Spleen (tissue), 11 donors: ENCODE measurements around the gene HEMK1. TPM values are rescaled to one million over a fixed set of nuclear protein-coding genes. Genes with fewer than 3 reads are reported as not detected.

Experiments used
- DNase-seq: peaks from one replicate; pipeline ENCODE4 v3.0.0-alpha.2; 2020
- H3K27ac ChIP-seq, 8 donors: fragments of 200-600 bp; sonication (generic) in 7 of 8; 1 replicate in 4 of 8; 2 replicates in 4 of 8; pipeline versions ENCODE4 v1.5.0 to v1.8.0; 2016 to 2021; ENCODE audit warnings: inconsistent platforms in 4 of 8, mild to moderate bottlenecking in 4 of 8, moderate library complexity in 1 of 8
- H3K27me3 ChIP-seq, 7 donors: fragments of 200-600 bp; sonication (generic) in 6 of 7; replicated peaks in 1 of 7; 1 replicate in 4 of 7; 2 replicates in 3 of 7; pipeline versions ENCODE4 v1.5.0 to v1.8.0; 2016 to 2021; ENCODE audit warnings: inconsistent platforms in 3 of 7, mild to moderate bottlenecking in 1 of 7
- H3K36me3 ChIP-seq, 6 donors: fragments of 200-600 bp; sonication (generic) in 5 of 6; 1 replicate in 4 of 6; 2 replicates in 2 of 6; pipeline versions ENCODE4 v1.5.0 to v1.8.0; 2016 to 2021; ENCODE audit warnings: inconsistent platforms in 2 of 6
- H3K4me1 ChIP-seq, 6 donors: fragments of 200-600 bp; sonication (generic) in 5 of 6; 1 replicate in 3 of 6; 2 replicates in 3 of 6; pipeline versions ENCODE4 v1.5.0 to v1.8.0; 2016 to 2021; ENCODE audit warnings: inconsistent platforms in 3 of 6
- H3K4me3 ChIP-seq, 8 donors: fragments of 200-600 bp; sonication (generic) in 7 of 8; 1 replicate in 4 of 8; 2 replicates in 4 of 8; pipeline versions ENCODE4 v1.5.0 to v1.8.0; 2016 to 2021; ENCODE audit warnings: inconsistent platforms in 4 of 8, mild to moderate bottlenecking in 4 of 8, moderate library complexity in 2 of 8
- H3K9me3 ChIP-seq, 8 donors: fragments of 200-600 bp; sonication (generic) in 7 of 8; 1 replicate in 4 of 8; 2 replicates in 4 of 8; pipeline versions ENCODE4 v1.5.0 to v1.8.0; 2016 to 2021; ENCODE audit warnings: inconsistent platforms in 4 of 8
- POLR2A ChIP-seq, 3 donors: fragments of 450-650 bp; IDR thresholded peaks; one replicate each; pipeline ENCODE4 v1.5.1; 2017; ENCODE audit warnings: antibody characterized with exemption in 3 of 3, mild to moderate bottlenecking in 1 of 3
- POLR2AphosphoS5 ChIP-seq, 3 donors: sonication (generic); formaldehyde crosslinking; IDR thresholded peaks; one replicate each; pipeline ENCODE4 v1.5.1; 2017; ENCODE audit warnings: antibody characterized with exemption in 3 of 3
- WGBS, 5 donors: extraction: QIAGEN DNeasy Blood & Tissue Kit in 3 of 5; methylation state at CpG; one replicate each; pipeline versions ENCODE4 v1.1.5 to v1.1.7; 2013 to 2018; 5-methylcytosine and 5-hydroxymethylcytosine counted together
- intact Hi-C: fragments of 100-400 bp; cut with DNase I; formaldehyde crosslinking; loops from one replicate; pipeline ENCODE4 v1.15.0; 2023; ENCODE audit warnings: low total_unique reads
- polyA plus RNA-seq, 3 donors: library from polyadenylated mRNA; stranded (reverse); fragments of 200-250 nt; gene quantifications; one replicate each; pipeline ENCODE4 v1.2.1, GENCODE V29; 2013
- total RNA-seq, 7 donors: library from RNA; depleted of rRNA in 3 of 7; stranded (reverse); fragments of >200 nt in 3 of 7; fragmentation: NEBNext Ultra II Directional in 4 of 7; extraction: Animal tissue kit (Norgen Biotek cat#: 25700) in 4 of 7; gene quantifications; one replicate each; pipeline versions ENCODE4 v1.1.0 to v1.2.1, GENCODE V29; 2016 to 2021
- TF ChIP-seq, protein P1 (sequence below), 11 experiments: fragments of 200-600 bp in 7 of 11; fragments of 450-650 bp in 4 of 11; sonication (generic) in 4 of 11; IDR thresholded peaks in 8 of 11; conservative IDR thresholded peaks in 3 of 11; 1 replicate in 7 of 11; 2 replicates in 4 of 11; pipeline versions ENCODE4 v1.4.0 to v1.8.0; 2016 to 2021; ENCODE audit warnings: antibody characterized with exemption in 11 of 11, inconsistent platforms in 4 of 11, mild to moderate bottlenecking in 1 of 11
- donor health status: healthy with polysubstance abuse.
- donor health status: DM: no; HTN: no; CAD: no; lungs with moderate emphysema.
- donor health status: DM: no; HTN: no; CAD: no.
- donor health status: Bipolar disorder and iron deficiency.
- donor health status: healthy.
- donor health status: DM: no; HTN: no; CAD: no.
- donor health status: DM: yes; HTN: yes; CAD: no.

HEMK1 gene
- total and polyA plus RNA-seq, 10 donors = 7.6 to 45.2 (median 20.8) TPM

DNA sequence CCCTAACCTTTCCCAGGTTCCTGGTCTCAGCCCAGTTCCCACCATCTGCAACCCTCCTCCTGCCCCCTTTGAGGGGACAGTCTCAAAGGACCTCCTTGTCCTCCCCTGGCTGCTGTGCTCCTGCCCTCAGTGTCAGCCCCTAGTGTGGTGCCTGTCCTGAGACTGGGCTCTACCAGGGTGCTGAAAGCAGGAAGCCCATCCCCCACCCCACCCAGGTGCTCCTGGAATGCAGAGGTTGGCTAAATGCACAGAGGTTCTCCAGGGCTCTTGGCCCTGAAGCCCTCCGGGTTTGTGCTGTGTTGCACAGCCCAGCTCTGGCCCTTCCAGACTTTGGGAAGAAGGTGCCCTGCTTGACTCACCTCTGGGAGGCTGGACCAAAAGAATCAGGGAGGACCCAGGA, 23.5 kb upstream of the HEMK1 start:
- TF ChIP-seq, protein P1, sequence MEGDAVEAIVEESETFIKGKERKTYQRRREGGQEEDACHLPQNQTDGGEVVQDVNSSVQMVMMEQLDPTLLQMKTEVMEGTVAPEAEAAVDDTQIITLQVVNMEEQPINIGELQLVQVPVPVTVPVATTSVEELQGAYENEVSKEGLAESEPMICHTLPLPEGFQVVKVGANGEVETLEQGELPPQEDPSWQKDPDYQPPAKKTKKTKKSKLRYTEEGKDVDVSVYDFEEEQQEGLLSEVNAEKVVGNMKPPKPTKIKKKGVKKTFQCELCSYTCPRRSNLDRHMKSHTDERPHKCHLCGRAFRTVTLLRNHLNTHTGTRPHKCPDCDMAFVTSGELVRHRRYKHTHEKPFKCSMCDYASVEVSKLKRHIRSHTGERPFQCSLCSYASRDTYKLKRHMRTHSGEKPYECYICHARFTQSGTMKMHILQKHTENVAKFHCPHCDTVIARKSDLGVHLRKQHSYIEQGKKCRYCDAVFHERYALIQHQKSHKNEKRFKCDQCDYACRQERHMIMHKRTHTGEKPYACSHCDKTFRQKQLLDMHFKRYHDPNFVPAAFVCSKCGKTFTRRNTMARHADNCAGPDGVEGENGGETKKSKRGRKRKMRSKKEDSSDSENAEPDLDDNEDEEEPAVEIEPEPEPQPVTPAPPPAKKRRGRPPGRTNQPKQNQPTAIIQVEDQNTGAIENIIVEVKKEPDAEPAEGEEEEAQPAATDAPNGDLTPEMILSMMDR (IDR thresholded peaks at IDR 0.05 in 8 of 11, conservative IDR thresholded peaks at IDR 0.05 in 3 of 11) = no peak
- TF ChIP-seq POLR2A (IDR thresholded peaks at IDR 0.05) (no peak), POLR2AphosphoS5 (IDR thresholded peaks at IDR 0.05) (no peak)
- WGBS, 5 donors = 75 to 100% (median 91%) methylated on average over 1 of the region's 1 CpG
- no peak for DNase-seq
- Histone ChIP-seq H3K9me3 (no peaks in the 10 kb centered on the region), H3K27me3 (peaks cover 0 to 3% (median 0%) of the 10 kb centered on the region in 7 donors), H3K27ac (no peak overlapping the region), H3K4me3 (no peak overlapping the region), H3K4me1 (no peaks in the 10 kb centered on the region), H3K36me3 (no peaks in the 10 kb centered on the region)
- intact Hi-C loops = no loop called here

DNA sequence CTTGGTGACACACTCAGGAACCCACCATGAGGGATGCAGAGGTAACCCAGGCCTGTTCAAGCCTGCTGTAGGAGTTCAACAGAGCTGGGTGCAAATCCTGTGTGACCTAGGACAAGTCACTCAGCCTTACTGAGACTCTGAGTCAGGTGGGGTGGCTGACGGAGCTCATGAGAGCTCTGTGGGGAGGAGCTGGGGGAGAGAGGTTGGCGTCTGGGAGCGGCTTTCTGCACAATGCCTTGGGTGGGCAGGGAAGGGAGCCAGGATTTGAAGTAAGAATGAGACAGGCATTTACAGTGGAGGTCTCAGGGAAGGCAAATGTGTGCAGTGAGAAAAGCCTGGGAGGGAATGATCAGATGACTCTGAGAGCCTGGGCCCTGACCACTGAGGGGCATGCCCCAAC, 20.1 kb upstream of the HEMK1 start:
- H3K4me1 ChIP-seq = no peaks in the 10 kb centered on the region
- no peak overlapping the region for H3K4me3 ChIP-seq
- no peak overlapping the region for H3K27ac ChIP-seq
- no peaks in the 10 kb centered on the region for H3K36me3 ChIP-seq
- 86 to 98% (median 91%) methylated on average over 3 of the region's 3 CpGs for WGBS, 5 donors
- DNase-seq = no peak
- no peaks in the 10 kb centered on the region for H3K9me3 ChIP-seq
- intact Hi-C loops = no loop called here
- TF ChIP-seq POLR2AphosphoS5 (IDR thresholded peaks at IDR 0.05) (no peak), POLR2A (IDR thresholded peaks at IDR 0.05) (no peak)
- TF ChIP-seq, protein P1 (IDR thresholded peaks at IDR 0.05 in 8 of 11, conservative IDR thresholded peaks at IDR 0.05 in 3 of 11) = no peak
- no peaks in the 10 kb centered on the region for H3K27me3 ChIP-seq

DNA sequence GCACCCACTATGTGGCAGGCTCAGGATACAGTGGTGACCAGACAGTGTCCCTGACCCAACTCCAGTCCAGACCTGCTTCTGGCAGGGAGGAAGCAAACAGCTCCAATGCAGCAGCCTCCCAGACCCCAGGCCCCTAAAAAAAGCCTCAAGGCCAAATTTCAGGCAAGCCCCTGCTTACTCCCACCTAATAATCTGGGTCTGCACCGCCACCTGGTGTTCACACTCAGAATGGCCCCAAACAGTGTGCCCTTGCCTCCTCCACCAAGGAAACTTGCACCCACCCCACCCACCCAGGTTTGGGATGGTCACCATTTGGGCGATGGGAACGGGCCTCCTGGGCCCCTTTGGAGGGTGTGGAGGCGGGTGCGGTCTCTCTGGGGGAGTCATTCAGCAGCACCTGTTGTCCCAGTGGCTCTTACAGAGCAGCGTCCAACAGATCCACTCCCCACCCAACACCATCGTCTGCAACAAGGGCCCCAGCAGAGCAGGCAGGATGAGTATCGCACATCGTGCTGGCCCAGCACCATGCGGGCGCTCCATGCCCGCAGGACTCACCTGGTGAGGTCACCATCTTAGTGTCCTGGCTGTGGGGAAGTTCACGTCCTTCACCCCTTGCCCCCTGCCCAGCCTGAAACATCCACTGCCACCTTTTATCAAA, 19.1 kb upstream of the HEMK1 start:
- H3K27ac ChIP-seq = no peak overlapping the region
- 47 to 56% (median 50%) methylated on average over 12 to 13 of the region's 13 CpGs for WGBS, 5 donors
- no peak for DNase-seq
- H3K9me3 ChIP-seq = no peaks in the 10 kb centered on the region
- intact Hi-C loops = no loop called here
- no peaks in the 10 kb centered on the region for H3K4me1 ChIP-seq
- H3K36me3 ChIP-seq = no peaks in the 10 kb centered on the region
- TF ChIP-seq, protein P1 (IDR thresholded peaks at IDR 0.05 in 8 of 11, conservative IDR thresholded peaks at IDR 0.05 in 3 of 11) = peak in 9 of 11 experiments; percentile 57 to 92 (median 80)
- no peak for TF ChIP-seq POLR2A (IDR thresholded peaks at IDR 0.05)
- no peak overlapping the region for H3K4me3 ChIP-seq
- no peaks in the 10 kb centered on the region for H3K27me3 ChIP-seq

DNA sequence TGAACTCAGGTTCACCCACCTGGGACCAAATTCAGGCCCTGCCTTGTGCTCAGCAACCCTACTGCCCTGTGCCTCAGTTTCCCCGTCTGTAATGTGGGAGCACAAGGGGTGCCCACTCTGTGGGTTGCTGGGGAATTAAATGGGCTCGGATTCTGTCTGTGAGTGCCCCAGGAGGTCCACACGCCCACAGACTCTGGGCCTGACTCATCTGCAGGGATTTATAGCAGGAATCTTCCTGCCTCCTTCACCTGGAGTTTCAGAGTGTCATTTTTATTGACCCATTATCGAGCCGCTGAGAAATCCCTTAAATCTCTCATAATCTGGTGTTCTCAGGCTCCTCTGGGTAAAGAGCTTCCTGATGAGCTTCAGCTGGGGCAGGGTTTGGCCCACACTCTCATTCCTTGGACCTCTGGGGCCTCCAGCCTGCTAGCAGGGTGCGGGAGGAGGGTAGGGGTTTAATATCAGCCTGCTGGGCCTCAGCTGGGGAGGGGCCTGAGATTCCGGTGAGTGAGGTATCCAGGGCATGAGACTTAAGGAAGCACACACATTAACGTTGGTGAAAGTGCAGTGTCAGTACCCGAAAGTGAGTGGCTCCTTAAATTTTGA, 18.2 kb upstream of the HEMK1 start:
- 60 to 69% (median 63%) methylated on average over 9 of the region's 9 CpGs for WGBS, 5 donors
- intact Hi-C loops = no loop called here
- H3K36me3 ChIP-seq = no peaks in the 10 kb centered on the region
- H3K27ac ChIP-seq = no peak overlapping the region
- no peaks in the 10 kb centered on the region for H3K9me3 ChIP-seq
- H3K4me3 ChIP-seq = no peak overlapping the region
- no peak for DNase-seq
- H3K27me3 ChIP-seq = peaks cover 0 to 6% (median 0%) of the 10 kb centered on the region in 7 donors
- no peaks in the 10 kb centered on the region for H3K4me1 ChIP-seq
- TF ChIP-seq POLR2AphosphoS5 (IDR thresholded peaks at IDR 0.05) (no peak), POLR2A (IDR thresholded peaks at IDR 0.05) (no peak)
- TF ChIP-seq, protein P1 (IDR thresholded peaks at IDR 0.05 in 8 of 11, conservative IDR thresholded peaks at IDR 0.05 in 3 of 11) = no peak
